H1 (cell line): ENCODE data around the gene RAD51B.

Experiments
- CBX5 ChIP-seq: fragments of 300-800, 300-1000 bp; sonication (generic); IDR thresholded peaks from 2 replicates; pipeline ENCODE4 v1.7.1; 2016; ENCODE audit warnings: antibody characterized with exemption, low read length, low read depth
- CEBPB ChIP-seq: IDR thresholded peaks from 2 replicates; pipeline ENCODE4 v1.6.1; 2012; ENCODE audit warnings: low read depth, low read length
- CHD7 ChIP-seq: fragments of 300-600 bp; sonication (generic); IDR thresholded peaks from 2 replicates; pipeline ENCODE4 v1.7.1; 2012; ENCODE audit warnings: low read length, moderate library complexity, mild to moderate bottlenecking, inconsistent platforms; ENCODE audit not compliant: insufficient replicate concordance
- CTCF ChIP-seq, 3 experiments: IDR thresholded peaks; 1 replicate in 2 of 3; 2 replicates in 1 of 3; pipeline versions ENCODE4 v1.5.1 to v1.6.1; 2011; ENCODE audit warnings: low read length in 3 of 3, mild to moderate bottlenecking in 3 of 3, inconsistent platforms in 2 of 3, low read depth in 1 of 3, moderate library complexity in 1 of 3; ENCODE audit not compliant: insufficient read depth in 1 of 3; ENCODE audit errors: control extremely low read depth in 1 of 3
- E2F6 ChIP-seq: IDR thresholded peaks from 2 replicates; pipeline ENCODE4 v1.6.1; 2012; ENCODE audit warnings: inconsistent platforms
- EZH2 ChIP-seq: fragments of 200-600 bp; sonication (generic); IDR thresholded peaks from 2 replicates; pipeline ENCODE4 v1.7.1; 2012; ENCODE audit warnings: low read depth, mild to moderate bottlenecking, moderate library complexity, low read length, inconsistent platforms; ENCODE audit not compliant: severe bottlenecking
- MAX ChIP-seq: IDR thresholded peaks from 2 replicates; pipeline ENCODE4 v1.6.1; 2012; ENCODE audit warnings: inconsistent platforms
- POLR2A ChIP-seq, 2 experiments: IDR thresholded peaks; 1 replicate in 1 of 2; 2 replicates in 1 of 2; pipeline ENCODE4 v1.6.1; 2011; ENCODE audit warnings: low read depth in 2 of 2, low read length in 2 of 2, mild to moderate bottlenecking in 2 of 2; ENCODE audit errors: control extremely low read depth in 1 of 2
- SP1 ChIP-seq: IDR thresholded peaks from 2 replicates; pipeline ENCODE4 v1.6.1; 2011; ENCODE audit warnings: low read depth, low read length
- SP2 ChIP-seq: IDR thresholded peaks from 2 replicates; pipeline ENCODE4 v1.6.1; 2012; ENCODE audit warnings: mild to moderate bottlenecking, low read length, inconsistent platforms
- SUZ12 ChIP-seq: fragments of 200-600 bp; sonication (generic); IDR thresholded peaks from 2 replicates; pipeline ENCODE4 v1.6.1; 2012; ENCODE audit warnings: mild to moderate bottlenecking, inconsistent platforms, low read length, moderate library complexity, mixed read lengths
- TAF1 ChIP-seq: IDR thresholded peaks from 2 replicates; pipeline ENCODE4 v1.6.1; 2011; ENCODE audit warnings: mild to moderate bottlenecking, low read depth, low read length

GRCh38 chr14:68394118-68394763 is 574.7 kb downstream of the RAD51B start:
- TF ChIP-seq POLR2A (IDR thresholded peaks at IDR 0.05; ENCODE audit: control extremely low read depth in 1 of 2, low read depth in 2 of 2, low read length in 2 of 2) (no peak), SUZ12 (no peak), CTCF (IDR thresholded peaks at IDR 0.05; ENCODE audit: control extremely low read depth in 1 of 3, insufficient read depth in 1 of 3, low read depth in 1 of 3, low read length in 3 of 3) (no peak), CHD7 (no peak), MAX (no peak), CEBPB (no peak), SP2 (no peak), EZH2 (no peak), CBX5 (no peak), SP1 (no peak), TAF1 (no peak), E2F6 (no peak)
